Esophagus squamous epithelium (tissue), 4 donors: ENCODE results near the gene RASGRF1.

Source experiments
- POLR2A ChIP-seq, 4 donors: fragments of 450-650 bp; IDR thresholded peaks; one replicate each; pipeline ENCODE4 v1.6.1; 2017; ENCODE audit warnings: antibody characterized with exemption in 4 of 4, mild to moderate bottlenecking in 4 of 4, moderate library complexity in 3 of 4
- TF ChIP-seq, protein P1 (sequence below), 6 experiments: fragments of 450-650 bp in 4 of 6; fragments of 200-600 bp in 2 of 6; sonication (generic) in 2 of 6; IDR thresholded peaks; one replicate each; pipeline ENCODE4 v1.5.1; 2016 to 2019; ENCODE audit warnings: antibody characterized with exemption in 6 of 6, mild to moderate bottlenecking in 4 of 6, moderate library complexity in 4 of 6

DNA sequence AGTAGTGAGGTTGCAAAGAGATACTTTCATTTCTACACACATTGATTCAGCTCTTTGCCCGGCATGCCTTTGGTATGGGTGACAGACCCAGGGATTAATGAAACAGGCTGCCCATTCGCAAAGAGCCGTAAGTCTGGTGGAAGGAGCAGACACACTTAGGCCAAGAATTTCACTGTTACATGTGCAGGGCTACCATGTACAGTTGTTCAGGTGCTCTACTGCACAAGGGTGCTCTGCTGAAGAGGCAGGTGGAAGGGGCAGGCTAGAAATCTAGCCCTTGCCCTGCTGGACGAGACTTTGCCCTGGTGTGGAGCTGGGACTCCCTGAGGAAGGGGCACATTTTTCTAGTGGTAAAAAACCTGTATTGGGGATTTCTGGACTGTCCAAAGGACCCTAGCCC is 26.2 kb upstream of the RASGRF1 start:
- TF ChIP-seq POLR2A (IDR thresholded peaks at IDR 0.05): no peak
- TF ChIP-seq, protein P1, sequence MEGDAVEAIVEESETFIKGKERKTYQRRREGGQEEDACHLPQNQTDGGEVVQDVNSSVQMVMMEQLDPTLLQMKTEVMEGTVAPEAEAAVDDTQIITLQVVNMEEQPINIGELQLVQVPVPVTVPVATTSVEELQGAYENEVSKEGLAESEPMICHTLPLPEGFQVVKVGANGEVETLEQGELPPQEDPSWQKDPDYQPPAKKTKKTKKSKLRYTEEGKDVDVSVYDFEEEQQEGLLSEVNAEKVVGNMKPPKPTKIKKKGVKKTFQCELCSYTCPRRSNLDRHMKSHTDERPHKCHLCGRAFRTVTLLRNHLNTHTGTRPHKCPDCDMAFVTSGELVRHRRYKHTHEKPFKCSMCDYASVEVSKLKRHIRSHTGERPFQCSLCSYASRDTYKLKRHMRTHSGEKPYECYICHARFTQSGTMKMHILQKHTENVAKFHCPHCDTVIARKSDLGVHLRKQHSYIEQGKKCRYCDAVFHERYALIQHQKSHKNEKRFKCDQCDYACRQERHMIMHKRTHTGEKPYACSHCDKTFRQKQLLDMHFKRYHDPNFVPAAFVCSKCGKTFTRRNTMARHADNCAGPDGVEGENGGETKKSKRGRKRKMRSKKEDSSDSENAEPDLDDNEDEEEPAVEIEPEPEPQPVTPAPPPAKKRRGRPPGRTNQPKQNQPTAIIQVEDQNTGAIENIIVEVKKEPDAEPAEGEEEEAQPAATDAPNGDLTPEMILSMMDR (IDR thresholded peaks at IDR 0.05): no peak
